H1 (cell line): ENCODE measurements around the gene FRMD4A. TPM values are rescaled to one million over a fixed set of nuclear protein-coding genes. Genes with fewer than 3 reads are reported as not detected.

Source experiments
- BACH1 ChIP-seq: IDR thresholded peaks from 2 replicates; pipeline ENCODE4 v1.6.1; 2012; ENCODE audit warnings: low read length, improper control_type of control experiment
- CHD1 ChIP-seq: IDR thresholded peaks from 2 replicates; pipeline ENCODE4 v1.6.1; 2012; ENCODE audit warnings: low read depth, low read length, improper control_type of control experiment
- CTBP2 ChIP-seq: IDR thresholded peaks from 2 replicates; pipeline ENCODE4 v1.7.0; 2011; ENCODE audit warnings: borderline replicate concordance, mild to moderate bottlenecking, moderate library complexity, mixed read lengths, low read length; ENCODE audit not compliant: insufficient read depth, insufficient read length
- EGR1 ChIP-seq: IDR thresholded peaks from 2 replicates; pipeline ENCODE4 v1.6.1; 2011; ENCODE audit warnings: low read depth, low read length, borderline replicate concordance
- EZH2 ChIP-seq: fragments of 200-600 bp; sonication (generic); IDR thresholded peaks from 2 replicates; pipeline ENCODE4 v1.7.1; 2012; ENCODE audit warnings: low read depth, mild to moderate bottlenecking, moderate library complexity, low read length, inconsistent platforms; ENCODE audit not compliant: severe bottlenecking
- RAD21 ChIP-seq, 2 experiments: IDR thresholded peaks in 1 of 2; conservative IDR thresholded peaks in 1 of 2; 2 replicates each; pipeline ENCODE4 v1.6.1; 2011; ENCODE audit warnings: low read depth in 2 of 2, low read length in 2 of 2, improper control_type of control experiment in 1 of 2, inconsistent platforms in 1 of 2, mild to moderate bottlenecking in 1 of 2, moderate library complexity in 1 of 2
- ZNF274 ChIP-seq: IDR thresholded peaks from 2 replicates; pipeline ENCODE4 v1.7.0; 2012; ENCODE audit warnings: low read length, borderline replicate concordance; ENCODE audit errors: extremely low read depth
- polyA plus RNA-seq, 7 experiments: library from polyadenylated mRNA; depleted of rRNA in 3 of 7; stranded (reverse) in 5 of 7; unstranded in 2 of 7; fragments of >200 nt in 5 of 7; fragments of 200-250 nt in 2 of 7; gene quantifications; 1 replicate in 5 of 7; 2 replicates in 1 of 7; 4 replicates in 1 of 7; pipeline versions ENCODE4 v1.2.1 to v1.2.3, GENCODE V29; 2011 to 2013; ENCODE audit warnings: missing spikeins in 2 of 7, mixed read lengths in 2 of 7
- total RNA-seq: library from RNA; stranded (reverse); fragmentation: NEBNext Ultra II Directional; extraction: Animal tissue kit (Norgen Biotek cat#: 25700); gene quantifications from 2 replicates; pipeline ENCODE4 v1.2.1, GENCODE V29; 2021

Gene FRMD4A
- total and polyA plus RNA-seq, 2 of the 8 experiments (the other 6 are each of a cell fraction or from before 2014, with no cell fraction given): 38.6 to 39.6 TPM

- TF ChIP-seq EGR1 (no peak), BACH1 (no peak), CHD1 (no peak), CTBP2 (no peak), RAD21 (IDR thresholded peaks at IDR 0.05 in 1 of 2, conservative IDR thresholded peaks at IDR 0.05 in 1 of 2; ENCODE audit: low read depth in 2 of 2, low read length in 2 of 2) (no peak), ZNF274 (no peak), EZH2 (no peak)
Measured at GRCh38 chr10:14126697-14127440, 203.9 kb downstream of the FRMD4A start (continued).
